ENCODE measurements around the gene REV3L.

DNA sequence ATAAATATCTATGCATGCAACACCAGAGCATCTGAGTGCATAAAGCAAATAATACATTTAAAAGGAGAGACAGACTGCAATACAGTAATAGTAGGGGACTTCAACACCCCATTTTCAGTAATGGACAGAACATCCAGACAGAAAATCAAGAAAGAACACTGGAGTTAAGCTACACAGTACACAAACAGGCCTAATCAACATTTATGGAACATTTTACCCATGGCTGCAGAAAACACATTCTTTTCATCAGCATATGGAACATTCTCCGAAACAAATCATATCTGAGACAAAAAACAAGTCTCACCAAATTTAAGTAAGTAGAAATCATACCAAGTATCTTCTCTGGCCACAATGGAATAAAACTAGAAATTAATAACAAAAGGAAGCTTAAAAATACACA is 50.5 kb downstream of the REV3L start:
- TF ChIP-seq, protein P1, sequence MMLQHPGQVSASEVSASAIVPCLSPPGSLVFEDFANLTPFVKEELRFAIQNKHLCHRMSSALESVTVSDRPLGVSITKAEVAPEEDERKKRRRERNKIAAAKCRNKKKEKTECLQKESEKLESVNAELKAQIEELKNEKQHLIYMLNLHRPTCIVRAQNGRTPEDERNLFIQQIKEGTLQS (IDR thresholded peaks at IDR 0.05) = no peak
- TF ChIP-seq, protein P2, sequence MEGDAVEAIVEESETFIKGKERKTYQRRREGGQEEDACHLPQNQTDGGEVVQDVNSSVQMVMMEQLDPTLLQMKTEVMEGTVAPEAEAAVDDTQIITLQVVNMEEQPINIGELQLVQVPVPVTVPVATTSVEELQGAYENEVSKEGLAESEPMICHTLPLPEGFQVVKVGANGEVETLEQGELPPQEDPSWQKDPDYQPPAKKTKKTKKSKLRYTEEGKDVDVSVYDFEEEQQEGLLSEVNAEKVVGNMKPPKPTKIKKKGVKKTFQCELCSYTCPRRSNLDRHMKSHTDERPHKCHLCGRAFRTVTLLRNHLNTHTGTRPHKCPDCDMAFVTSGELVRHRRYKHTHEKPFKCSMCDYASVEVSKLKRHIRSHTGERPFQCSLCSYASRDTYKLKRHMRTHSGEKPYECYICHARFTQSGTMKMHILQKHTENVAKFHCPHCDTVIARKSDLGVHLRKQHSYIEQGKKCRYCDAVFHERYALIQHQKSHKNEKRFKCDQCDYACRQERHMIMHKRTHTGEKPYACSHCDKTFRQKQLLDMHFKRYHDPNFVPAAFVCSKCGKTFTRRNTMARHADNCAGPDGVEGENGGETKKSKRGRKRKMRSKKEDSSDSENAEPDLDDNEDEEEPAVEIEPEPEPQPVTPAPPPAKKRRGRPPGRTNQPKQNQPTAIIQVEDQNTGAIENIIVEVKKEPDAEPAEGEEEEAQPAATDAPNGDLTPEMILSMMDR (IDR thresholded peaks at IDR 0.05 in 2 of 3, conservative IDR thresholded peaks at IDR 0.05 in 1 of 3; ENCODE audit: borderline replicate concordance in 1 of 3, insufficient read depth in 1 of 3, low read depth in 2 of 3, low read length in 2 of 3) = no peak
- TF ChIP-seq POLR2A (IDR thresholded peaks at IDR 0.05; ENCODE audit: borderline replicate concordance, extremely low read depth, insufficient read depth, insufficient read length) = no peak
- no peak for TF ChIP-seq EZH2phosphoT487 (IDR thresholded peaks at IDR 0.05; ENCODE audit: borderline replicate concordance)
- no peak for TF ChIP-seq ZNF274 (IDR thresholded peaks at IDR 0.05; ENCODE audit: low read depth, low read length)
- no peak for TF ChIP-seq EZH2 (IDR thresholded peaks at IDR 0.05)
- no peak for TF ChIP-seq POLR2AphosphoS5 (IDR thresholded peaks at IDR 0.05; ENCODE audit: low read depth, low read length)
- TF ChIP-seq SP1 (IDR thresholded peaks at IDR 0.05; ENCODE audit: low read depth) = no peak
- TF ChIP-seq, protein P3, sequence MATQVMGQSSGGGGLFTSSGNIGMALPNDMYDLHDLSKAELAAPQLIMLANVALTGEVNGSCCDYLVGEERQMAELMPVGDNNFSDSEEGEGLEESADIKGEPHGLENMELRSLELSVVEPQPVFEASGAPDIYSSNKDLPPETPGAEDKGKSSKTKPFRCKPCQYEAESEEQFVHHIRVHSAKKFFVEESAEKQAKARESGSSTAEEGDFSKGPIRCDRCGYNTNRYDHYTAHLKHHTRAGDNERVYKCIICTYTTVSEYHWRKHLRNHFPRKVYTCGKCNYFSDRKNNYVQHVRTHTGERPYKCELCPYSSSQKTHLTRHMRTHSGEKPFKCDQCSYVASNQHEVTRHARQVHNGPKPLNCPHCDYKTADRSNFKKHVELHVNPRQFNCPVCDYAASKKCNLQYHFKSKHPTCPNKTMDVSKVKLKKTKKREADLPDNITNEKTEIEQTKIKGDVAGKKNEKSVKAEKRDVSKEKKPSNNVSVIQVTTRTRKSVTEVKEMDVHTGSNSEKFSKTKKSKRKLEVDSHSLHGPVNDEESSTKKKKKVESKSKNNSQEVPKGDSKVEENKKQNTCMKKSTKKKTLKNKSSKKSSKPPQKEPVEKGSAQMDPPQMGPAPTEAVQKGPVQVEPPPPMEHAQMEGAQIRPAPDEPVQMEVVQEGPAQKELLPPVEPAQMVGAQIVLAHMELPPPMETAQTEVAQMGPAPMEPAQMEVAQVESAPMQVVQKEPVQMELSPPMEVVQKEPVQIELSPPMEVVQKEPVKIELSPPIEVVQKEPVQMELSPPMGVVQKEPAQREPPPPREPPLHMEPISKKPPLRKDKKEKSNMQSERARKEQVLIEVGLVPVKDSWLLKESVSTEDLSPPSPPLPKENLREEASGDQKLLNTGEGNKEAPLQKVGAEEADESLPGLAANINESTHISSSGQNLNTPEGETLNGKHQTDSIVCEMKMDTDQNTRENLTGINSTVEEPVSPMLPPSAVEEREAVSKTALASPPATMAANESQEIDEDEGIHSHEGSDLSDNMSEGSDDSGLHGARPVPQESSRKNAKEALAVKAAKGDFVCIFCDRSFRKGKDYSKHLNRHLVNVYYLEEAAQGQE (IDR thresholded peaks at IDR 0.05; ENCODE audit: low read depth) = no peak
